Stimulated activated CD8-positive, alpha-beta memory T cell treated with anti-CD3 and anti-CD28 coated beads, Interleukin-4, amount 100 ng/mL, for 24 hours (primary cell): ENCODE data around the gene ACKR1.

ENCODE experiments used
- DNase-seq: peaks from one replicate; pipeline ENCODE4 v3.0.0-alpha.2; 2020; ENCODE audit warnings: low read depth

The ACKR1 gene, protein sequence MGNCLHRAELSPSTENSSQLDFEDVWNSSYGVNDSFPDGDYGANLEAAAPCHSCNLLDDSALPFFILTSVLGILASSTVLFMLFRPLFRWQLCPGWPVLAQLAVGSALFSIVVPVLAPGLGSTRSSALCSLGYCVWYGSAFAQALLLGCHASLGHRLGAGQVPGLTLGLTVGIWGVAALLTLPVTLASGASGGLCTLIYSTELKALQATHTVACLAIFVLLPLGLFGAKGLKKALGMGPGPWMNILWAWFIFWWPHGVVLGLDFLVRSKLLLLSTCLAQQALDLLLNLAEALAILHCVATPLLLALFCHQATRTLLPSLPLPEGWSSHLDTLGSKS

DNA sequence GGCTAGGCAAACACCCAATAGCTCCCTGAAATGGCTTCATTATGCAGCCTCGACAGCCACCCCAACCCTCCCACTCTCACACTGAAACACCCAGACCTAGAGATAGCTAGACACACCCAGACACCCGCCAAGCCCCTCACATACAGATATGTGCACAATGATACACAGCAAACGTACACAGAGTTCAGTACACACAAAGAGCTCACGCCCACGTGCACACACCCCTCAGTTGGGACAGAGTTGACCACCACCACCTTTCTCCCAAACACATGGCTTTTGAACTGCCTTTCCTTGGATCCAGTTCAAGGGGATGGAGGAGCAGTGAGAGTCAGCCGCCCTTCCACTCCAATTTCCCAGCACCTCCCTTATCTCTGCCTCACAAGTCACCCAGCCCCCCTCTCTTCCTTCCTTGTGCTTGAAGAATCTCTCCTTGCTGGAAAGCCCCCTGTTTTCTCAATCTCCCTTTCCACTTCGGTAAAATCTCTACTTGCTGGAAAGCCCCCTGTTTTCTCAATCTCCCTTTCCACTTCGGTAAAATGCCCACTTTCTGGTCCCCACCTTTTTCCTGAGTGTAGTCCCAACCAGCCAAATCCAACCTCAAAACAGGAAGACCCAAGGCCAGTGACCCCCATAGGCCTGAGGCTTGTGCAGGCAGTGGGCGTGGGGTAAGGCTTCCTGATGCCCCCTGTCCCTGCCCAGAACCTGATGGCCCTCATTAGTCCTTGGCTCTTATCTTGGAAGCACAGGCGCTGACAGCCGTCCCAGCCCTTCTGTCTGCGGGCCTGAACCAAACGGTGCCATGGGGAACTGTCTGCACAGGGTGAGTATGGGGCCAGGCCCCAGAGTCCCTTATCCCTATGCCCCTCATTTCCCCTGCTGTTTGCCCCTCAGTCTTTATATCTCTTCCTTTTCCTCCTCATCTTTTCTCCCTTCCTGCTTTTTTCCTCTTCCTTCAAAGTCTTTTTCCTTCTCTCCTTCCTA, at the start of gene ACKR1:
ACKR1 (plus strand) TSS at position 715 of the 981 bp plus-strand sequence; CDS start at position 800, 85 bp downstream.
- no peak for DNase-seq

DNA sequence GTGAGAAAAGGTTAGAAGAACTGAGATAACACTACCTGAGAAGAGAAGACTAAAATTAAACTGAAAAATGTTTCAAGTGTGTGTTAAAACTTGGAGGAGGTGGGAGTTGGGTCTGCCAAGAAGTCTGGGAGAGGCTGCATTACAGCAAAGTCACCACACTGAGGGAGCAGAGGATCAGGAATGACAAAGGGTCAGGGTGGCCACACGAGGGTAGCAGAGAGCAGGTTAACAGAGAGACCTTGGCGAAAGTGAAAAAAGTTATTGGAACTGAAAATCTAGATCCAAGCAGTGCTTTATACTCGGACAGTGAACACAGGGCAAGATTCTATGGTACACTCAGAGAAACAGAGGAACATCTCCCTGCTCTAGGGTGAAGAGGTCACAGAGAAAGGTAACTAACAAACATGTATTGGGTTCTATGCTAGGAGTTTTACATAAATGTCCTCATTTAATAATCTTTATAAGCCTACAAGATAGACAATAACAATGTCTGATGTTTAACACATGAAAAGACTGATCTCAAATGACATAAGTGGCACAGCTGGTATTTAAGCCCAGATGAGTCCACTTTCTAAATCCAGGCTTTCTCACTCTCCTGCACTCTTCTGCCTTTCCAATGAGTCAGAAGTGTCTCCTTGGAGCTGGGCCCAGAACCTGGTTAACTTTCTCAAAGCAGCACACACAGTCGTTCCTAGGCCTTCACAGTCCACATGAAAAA, 43.5 kb upstream of the ACKR1 start:
- DNase-seq: peak; percentile 42

DNA sequence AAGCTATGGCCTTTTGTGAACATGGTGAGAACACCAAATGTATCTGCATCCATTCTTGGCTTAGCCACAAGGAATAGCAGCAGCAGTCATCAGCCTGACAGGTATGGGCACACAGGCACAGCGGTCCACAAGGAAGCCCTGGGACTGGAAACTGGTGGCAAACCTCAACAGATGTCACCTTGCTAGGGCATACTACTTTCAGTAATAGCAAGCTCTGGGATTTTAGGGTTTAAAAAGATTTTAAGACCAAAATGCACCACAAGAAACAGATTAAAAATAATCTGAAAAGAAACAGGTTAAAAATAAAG, 43.0 kb upstream of the ACKR1 start:
- no peak for DNase-seq

DNA sequence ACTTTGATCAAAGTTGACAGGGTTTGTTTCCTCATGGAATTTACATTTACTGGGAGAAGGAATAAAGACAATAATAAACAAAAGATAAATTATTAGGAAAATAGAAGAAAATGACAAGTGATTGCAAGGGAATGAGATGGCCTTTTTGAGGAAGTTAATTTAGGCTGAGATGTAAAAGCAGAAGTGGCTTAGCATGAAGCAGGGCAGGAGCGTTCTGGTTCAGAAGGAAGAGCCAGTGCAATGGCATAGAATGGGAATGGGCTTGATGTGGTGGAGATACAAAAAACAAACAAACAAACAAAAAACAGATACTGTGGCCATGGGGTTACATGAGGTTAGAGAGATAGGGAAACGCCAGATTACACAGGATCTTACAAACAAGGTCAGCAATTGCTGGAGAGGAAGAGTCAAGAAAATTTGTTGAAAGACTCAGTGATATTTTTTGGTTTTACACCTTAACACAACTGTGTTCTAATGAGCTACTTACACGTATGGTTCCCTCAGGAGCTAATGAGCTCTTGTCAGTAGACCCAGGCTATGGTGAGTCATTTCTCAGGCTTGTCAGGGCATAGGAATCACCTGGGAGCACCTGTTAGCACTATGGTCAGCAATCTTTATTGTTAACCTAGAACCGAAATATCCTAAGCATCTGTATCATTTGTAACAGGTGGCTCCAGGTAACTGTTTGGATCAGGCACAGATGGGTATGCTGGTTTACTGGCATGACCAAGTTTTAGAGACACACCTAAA, 42.0 kb upstream of the ACKR1 start:
- DNase-seq: no peak

DNA sequence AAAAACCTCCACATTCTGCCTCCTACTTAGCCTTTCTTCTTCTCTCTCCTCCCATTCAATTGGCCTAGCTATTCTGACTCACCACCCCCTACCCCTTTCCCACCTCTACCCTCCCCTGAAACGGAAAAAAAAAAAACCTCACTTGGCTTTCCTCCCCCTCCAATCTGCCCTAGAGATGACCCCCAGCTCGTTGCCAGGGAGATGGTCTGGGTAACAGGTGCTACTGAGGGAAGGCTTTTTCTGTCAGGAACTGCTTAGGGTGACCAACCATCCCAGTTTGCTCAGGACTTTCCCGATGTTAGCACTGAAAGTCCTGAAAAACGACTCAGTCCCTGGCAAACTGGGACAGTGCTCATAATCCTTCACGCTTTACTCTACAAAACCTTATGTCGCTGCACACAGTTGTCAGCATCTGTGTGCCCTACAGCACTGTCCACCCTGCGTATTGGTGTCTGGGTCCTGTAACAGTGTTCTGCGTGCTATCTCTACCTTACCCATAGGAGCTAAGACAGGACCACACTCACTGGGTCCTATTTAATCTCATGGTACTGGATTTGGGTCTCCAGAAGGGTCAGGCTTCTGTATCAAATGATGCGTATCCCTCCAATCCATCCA, 41.0 kb upstream of the ACKR1 start:
- no peak for DNase-seq

DNA sequence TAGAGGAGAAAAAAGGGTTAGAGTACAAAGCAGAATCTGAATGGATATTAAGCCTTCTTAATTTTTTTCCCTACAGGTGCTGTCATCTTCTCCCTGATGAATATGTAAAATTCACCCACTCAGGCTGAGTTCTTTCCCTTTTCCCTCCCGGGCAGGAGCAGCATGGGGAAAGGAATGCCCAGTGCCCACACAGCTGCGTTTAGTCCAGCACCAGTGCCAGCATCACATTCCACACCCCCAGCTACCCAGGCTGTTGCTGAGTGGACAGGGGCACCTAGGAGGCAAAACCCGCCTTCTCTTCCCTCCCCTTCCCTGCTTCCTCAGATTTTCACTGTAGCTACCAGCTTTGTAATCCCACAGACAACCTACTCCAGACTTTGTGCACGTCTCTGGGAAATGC, 36.6 kb upstream of the ACKR1 start:
- no peak for DNase-seq

DNA sequence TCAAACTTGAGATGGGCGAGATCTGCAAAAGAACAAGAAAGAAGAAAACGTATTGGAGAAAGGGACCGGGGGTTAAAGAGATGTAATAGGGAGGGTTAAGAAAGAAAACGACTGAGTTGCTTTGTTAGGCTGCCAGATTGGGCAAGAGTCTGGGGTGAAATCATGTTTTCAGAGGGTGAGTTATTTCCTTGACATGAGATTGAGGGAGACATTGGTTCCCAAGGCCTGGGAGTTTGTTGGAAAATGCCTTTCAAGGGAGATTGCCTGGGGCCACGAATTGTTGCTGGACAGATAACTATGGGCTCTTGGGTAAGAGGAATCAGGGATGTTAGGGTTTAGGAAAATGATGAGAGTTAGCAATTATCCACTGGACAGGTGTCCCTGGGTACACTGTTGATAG, 34.0 kb upstream of the ACKR1 start:
- DNase-seq: no peak

DNA sequence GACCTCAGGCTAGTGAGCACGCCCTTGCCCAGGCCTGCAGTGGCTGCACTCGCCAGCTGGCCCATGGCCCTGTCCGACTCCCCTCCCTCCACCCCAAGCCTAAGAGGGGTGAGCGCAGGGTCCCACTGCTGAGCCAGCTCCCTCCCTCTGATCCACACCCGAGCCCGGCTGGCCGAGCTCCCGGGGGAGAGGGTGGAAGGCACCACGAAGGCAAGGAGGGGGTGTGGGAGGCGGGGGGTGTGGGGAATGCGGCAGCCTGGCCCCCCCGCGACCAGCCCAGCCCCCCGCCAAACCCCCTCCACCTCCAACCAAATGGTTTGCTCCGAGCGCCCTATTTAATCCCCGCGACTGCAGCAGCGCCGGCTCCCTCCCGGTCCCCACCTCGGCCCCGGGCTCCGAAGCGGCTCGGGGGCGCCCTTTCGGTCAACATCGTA, 33.4 kb upstream of the ACKR1 start, which contains the start of gene CADM3:
CADM3 (plus strand) TSS at position 362 of the 434 bp plus-strand sequence. CDS start 151 bp downstream, outside the sequence.
- no peak for DNase-seq

DNA sequence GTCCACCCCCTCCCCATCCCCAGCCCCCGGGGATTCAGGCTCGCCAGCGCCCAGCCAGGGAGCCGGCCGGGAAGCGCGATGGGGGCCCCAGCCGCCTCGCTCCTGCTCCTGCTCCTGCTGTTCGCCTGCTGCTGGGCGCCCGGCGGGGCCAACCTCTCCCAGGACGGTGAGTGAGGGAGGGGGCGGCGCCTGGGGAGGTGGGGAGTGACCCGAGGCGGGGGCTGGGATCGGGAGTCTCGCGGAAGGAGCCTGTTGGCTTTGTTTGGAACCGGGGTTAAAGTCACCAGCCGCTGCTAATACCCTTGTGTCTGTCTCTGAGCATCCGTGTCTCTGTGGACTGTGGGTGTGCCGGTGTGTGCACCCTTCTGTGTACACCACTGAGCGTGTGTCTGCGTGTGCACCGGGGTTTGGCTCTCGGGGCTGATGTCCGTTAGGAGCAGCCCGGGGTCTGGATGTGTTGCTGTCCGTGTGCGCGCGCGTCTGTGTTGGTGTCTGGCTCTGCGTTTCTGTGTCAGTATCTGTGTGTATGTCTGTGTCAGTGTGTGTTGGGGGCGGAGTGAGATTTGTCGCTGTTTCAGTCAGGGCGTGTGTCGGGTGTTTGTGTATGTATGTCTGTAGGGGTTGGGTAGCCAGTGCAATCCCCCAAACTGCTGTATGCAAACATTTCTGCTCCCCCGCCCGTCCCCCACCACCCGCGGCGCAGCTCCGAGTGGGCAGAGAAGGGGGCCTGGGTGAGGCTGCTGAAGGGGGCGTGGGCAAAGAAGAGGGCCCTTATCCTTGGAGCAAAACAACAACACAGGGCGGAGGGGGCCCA, 32.8 kb upstream of the ACKR1 start:
- DNase-seq: no peak

DNA sequence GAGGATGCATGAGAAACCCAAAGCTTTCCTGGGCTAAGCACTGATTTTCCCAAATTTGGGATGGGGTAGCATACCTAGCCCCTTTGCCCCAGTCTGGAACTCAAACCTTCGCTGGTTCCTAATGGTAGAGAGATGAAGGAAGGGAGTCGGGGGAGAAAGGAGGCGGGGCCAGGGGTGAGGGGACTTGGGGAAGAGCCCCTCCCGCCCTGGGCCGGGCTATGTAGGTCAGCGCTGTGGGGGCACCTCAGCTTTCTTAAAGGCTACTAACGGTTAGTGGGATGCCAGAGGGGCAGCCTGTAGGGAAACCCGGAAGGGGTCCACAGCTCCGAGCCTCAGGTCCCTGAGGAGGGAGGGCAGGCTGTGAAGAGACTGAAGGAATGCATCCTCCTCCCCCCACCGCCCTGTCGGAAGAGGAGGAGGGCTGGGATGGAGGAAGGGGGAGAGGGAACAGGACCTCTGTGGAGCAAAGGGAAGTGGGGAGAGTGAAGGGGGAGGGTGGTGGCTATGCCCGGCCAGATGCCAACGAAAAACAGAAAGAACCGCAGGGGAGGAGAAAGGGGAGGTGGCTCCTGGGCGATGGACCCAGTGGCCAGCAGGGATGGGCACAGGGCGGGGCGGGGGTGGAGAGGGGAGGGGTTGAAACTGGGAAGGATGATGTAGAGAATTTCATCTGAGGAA, 31.9 kb upstream of the ACKR1 start:
- DNase-seq: no peak

DNA sequence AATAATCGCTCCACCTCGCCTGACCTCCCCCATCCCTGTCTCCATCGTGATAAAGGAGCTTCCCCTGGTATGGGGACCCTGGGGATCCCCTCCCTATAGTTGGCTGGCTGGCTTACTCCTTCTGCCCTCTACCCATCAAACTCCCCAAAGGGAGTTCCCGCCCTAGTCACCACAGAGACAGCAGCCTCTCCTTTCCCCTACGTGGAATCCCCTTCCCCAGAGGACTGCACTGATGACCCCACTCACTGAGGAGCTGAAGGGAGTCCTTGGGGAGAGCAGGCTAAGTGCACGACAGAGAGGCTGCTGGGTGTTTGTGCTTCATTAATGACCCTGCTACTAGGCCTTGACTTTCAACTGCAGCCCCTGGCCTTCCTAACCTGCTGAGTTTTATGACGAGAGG, 31.4 kb upstream of the ACKR1 start:
- no peak for DNase-seq

DNA sequence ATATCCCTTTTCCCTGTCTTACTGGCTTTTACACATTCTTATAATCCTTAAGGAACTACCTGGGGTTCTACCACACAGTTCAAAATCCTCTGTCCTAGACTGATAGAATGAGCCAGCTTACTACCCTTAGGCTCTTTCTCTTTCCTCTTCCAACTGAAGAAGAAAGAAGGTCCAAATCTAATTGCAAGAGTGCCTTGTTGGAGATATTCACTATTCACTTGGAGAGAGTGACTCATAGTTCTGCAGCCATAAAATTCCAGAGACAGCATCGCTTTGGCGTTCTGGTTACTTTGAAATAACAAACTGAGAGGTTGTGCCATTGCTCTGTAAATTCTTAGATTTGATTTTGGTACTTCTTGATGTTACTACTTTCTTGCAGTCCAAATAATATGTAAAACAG, 29.1 kb upstream of the ACKR1 start:
- no peak for DNase-seq

DNA sequence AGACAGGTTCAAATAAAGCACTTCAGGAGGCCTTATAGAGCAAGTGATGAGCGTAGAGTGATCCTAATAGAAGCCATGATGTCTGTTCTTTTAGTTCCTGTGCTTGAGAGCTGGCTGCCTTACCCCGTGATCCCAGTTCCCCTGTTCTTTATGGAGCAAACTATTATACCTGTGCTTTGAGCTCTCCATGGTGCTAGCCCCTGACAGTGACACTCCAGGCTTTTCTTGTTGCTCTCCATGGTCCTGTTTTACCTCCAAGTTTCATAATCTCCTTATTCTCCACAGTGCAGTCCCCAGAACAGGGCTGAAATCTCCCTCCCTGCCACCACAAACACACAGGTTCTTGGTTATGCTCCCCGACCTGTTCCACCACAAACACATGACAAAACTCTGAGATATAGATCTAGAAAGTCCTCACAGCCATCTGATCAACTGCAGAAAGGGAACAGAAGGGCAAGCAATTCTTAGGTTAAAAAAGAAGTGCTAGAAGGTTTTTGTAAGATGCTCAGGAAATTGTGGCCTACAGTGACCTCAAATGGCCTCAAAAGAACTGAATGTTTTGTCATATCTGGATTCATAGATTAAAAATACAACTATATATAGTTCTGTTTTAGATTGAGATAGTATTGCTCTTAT, 27.3 kb upstream of the ACKR1 start:
- DNase-seq: no peak

DNA sequence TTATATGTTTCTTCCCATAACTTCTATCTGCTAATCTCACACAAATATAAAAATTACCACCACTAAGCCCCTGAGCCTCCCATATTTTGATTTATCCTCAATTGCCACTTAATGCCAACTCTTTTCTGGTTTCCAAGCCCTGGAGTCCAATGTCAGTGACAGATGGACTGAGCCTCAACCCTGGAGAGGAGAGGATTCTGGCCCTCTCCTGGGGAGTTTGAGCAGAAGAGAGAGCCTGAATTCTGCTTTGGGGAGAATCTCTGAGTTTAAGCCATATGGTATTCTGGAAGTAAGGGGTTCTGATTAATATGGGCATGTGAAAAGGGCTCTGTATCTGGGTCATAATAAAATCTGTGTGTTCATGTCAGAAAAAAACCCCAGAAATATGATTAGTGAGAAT, 24.8 kb upstream of the ACKR1 start:
- DNase-seq: no peak

DNA sequence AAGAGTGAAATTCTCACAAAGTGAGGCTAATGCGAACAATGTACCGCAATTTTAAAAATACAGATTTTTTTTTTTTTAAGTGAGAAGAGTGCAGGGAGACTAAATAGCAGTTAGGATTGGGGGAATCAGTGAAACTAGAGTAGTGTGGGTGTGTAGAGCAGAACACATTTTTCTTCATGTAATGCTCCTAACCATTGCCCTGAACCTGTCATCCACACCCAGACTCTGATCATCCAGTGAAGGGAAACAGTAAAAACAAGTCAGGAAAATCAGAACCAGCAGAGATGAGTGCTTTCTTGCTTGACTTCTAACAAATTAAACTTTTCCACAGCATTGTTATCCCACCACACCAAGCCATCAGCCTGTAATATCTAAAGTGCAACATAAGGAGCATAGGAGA, 24.2 kb upstream of the ACKR1 start:
- DNase-seq: no peak

DNA sequence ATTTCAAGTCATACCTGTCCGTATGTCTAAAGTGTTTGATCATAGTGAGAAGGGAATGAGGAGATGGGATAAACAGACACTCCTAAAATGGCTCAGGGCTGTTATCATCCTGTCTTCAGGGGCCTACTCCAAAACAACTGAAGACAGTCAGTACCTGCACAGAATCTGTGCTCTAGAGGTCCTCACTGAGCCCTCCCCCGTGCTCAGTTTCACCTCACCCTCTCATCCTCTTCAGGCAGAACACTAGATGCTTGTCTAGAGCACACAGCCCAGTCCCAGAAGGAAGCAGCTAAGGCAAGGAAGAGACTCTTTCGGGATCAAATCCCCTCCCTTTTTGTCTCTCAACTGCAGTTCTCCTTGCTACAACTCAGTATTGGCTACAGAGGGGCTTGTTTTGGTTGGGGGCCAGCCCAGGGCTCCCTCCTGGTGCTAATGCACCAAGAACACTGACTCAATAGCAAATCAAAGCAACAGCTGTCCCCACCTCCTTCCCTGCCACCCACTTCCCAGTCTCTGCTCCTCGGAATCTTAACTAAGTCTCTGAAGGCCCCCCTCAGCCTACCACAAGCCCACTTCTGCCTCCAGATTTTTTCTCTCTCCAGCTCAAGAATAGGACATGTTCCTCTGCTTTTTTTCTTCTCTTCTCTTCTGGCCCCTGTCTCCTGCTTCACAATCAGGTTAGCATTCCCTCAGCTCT, 23.2 kb upstream of the ACKR1 start:
- no peak for DNase-seq

DNA sequence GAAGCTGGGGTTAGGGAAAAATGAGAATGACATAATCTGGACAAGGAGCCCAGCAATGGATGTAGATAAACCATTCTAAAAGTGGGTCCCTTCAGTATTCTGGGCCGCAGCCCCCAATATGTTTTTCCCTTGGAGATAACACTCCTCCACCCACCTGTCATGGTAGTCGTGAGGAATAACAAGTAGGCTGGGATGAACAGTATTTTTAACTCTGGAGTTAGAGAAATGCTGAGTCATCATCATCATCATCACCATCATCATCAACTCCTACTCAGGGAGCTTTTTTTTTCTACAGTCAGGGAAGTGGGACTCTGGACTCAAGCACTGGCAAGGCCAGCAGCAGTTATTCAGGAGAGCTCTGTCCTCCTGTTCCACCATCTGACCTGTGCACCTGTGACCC, 20.5 kb upstream of the ACKR1 start:
- no peak for DNase-seq

DNA sequence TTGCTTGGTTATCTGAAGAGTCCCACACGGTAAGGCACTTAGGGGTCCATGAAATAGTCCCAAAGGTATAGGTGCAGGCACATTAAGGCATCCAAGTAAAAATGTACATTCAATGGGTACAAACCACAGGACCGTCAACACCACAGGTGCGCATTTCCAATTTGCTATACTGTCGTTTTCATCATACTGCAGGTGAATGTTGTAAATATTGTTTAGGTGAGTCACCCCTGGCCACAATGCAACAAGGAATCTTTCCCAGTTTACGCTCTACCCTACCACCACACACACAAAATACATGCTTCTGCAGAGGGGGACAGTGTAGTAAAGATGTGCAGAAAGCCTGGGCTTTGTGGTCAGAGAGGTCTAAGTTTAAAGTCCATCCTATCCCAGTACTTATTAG, 19.6 kb upstream of the ACKR1 start:
- DNase-seq: no peak

DNA sequence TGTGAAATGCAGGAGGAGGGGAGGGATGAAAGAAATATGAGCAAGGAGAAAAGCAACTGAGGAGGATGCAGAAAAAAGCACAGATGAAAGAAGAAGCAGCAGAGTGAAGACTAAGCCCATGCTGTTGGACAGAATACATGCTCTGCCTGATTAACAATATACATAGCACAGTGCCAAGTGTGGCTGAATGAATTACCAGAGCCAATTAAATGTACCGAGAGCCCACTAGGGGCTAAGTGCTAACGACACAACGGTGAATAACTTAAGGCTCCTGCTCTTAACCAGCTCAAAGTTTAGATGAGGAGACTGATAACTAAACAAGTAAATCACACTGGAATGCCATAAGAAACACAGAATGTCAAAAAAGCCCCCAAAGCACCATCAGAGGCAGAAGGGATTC, 17.6 kb upstream of the ACKR1 start:
- DNase-seq: no peak
